C4-2B (cell line): Measurements from ENCODE around the gene SLC39A6.
"Not testable (repeated sequence)": the region's sequence is repeated elsewhere in the genome, so short reads cannot be mapped to it uniquely, and the experiment has no call there.

ENCODE experiments used
- H3K27ac ChIP-seq: fragments of 450-650 bp; 2 replicates; pipeline ENCODE4 v1.5.1; 2017
- CTCF ChIP-seq: fragments of 450-650 bp; conservative IDR thresholded peaks from 2 replicates; pipeline ENCODE4 v1.5.1; 2017; ENCODE audit warnings: mild to moderate bottlenecking
- ZFX ChIP-seq: fragments of 450-650 bp; IDR thresholded peaks from 2 replicates; pipeline ENCODE4 v1.6.1; 2017

Gene SLC39A6

GRCh38 chr18:36066001-36066400 lies 63.1 kb downstream of the SLC39A6 start:
- TF ChIP-seq ZFX, result no peak
- TF ChIP-seq CTCF, result no peak
- no peak overlapping the region for H3K27ac ChIP-seq

GRCh38 chr18:36064809-36065079 lies 64.4 kb downstream of the SLC39A6 start:
- not testable (repeated sequence) for H3K27ac ChIP-seq

GRCh38 chr18:36064027-36064808 lies 64.9 kb downstream of the SLC39A6 start:
- H3K27ac ChIP-seq, result no peak overlapping the region
- no peak for TF ChIP-seq ZFX

GRCh38 chr18:36058674-36059073 lies 70.5 kb downstream of the SLC39A6 start:
- no peak overlapping the region for H3K27ac ChIP-seq
- TF ChIP-seq CTCF (no peak), ZFX (no peak)
